OCI-LY1 (cell line): ENCODE data around the gene CDAN1.

Experiments
- EZH2 ChIP-seq: fragments of 200-600 bp; sonication (generic), shearing (Covaris generic); IDR thresholded peaks from 2 replicates; pipeline ENCODE4 v1.8.0; 2017; ENCODE audit warnings: borderline replicate concordance, mixed run types, mild to moderate bottlenecking, antibody characterized with exemption, low read length, moderate library complexity, mixed read lengths
- TF ChIP-seq, protein P1 (sequence below): fragments of 200-600 bp; sonication (generic), shearing (Covaris generic); IDR thresholded peaks from 2 replicates; pipeline ENCODE4 v1.5.1; 2017; ENCODE audit warnings: mild to moderate bottlenecking, antibody characterized with exemption, low read length, moderate library complexity, mixed read lengths

GRCh38 chr15:42707873-42708544 lies 28.9 kb downstream of the CDAN1 start:
- TF ChIP-seq, protein P1, sequence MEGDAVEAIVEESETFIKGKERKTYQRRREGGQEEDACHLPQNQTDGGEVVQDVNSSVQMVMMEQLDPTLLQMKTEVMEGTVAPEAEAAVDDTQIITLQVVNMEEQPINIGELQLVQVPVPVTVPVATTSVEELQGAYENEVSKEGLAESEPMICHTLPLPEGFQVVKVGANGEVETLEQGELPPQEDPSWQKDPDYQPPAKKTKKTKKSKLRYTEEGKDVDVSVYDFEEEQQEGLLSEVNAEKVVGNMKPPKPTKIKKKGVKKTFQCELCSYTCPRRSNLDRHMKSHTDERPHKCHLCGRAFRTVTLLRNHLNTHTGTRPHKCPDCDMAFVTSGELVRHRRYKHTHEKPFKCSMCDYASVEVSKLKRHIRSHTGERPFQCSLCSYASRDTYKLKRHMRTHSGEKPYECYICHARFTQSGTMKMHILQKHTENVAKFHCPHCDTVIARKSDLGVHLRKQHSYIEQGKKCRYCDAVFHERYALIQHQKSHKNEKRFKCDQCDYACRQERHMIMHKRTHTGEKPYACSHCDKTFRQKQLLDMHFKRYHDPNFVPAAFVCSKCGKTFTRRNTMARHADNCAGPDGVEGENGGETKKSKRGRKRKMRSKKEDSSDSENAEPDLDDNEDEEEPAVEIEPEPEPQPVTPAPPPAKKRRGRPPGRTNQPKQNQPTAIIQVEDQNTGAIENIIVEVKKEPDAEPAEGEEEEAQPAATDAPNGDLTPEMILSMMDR = no peak
- no peak for TF ChIP-seq EZH2
